Erythroblast (primary cell): ENCODE measurements around the gene TRIM67.

Experiments
- GATA1 ChIP-seq: IDR thresholded peaks from 2 replicates; pipeline ENCODE4 v1.6.1; 2011; ENCODE audit warnings: low read depth, mild to moderate bottlenecking, control low read depth, low read length, moderate library complexity
- POLR2A ChIP-seq: IDR thresholded peaks from 2 replicates; pipeline ENCODE4 v1.6.1; 2011; ENCODE audit warnings: mild to moderate bottlenecking, low read length

DNA sequence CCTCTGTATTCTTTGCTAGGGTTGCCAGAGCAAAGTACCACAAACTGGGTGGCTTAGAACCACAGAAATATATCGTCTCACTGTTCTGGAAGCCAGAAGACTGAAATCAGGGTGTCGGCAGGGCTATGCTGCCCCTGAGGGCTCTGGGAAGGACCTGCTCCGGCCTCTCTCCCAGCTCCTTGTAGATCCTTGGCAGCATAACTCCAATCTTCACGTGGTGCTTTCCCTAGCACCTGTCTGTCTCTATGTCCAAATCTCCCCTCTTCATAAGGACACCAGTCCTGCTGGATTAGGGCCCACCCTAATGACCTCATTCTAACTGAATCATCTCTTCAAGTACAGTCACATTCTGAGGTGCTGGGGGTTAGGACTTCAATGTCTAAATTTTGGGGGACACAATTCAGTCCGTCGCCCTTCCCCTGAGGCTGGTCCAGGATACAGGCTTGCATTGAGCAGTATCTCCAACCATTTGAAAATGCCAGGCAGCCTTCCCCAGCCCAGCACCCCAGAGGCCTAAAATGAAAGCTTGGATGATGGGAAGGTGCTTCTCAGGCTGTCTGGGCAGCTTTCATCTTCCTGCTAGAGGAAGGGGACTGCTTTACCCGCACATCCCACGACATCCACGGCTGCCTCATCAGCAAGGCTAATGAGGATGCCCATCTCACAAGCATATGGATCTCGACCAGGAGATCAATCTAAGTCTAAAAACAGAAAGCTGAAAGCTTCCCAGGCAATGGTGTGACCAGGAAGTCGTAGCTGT, 24.7 kb downstream of the TRIM67 start:
- no peak for TF ChIP-seq POLR2A
- no peak for TF ChIP-seq GATA1
